Occipital lobe (tissue), 2 donors: ENCODE results near the gene IFT27. TPM values are rescaled to one million over a fixed set of nuclear protein-coding genes. Genes with fewer than 3 reads are reported as not detected.
"Not testable (repeated sequence)": the region's sequence is repeated elsewhere in the genome, so short reads cannot be mapped to it uniquely, and the experiment has no call there.

ENCODE experiments used
- DNase-seq: peaks from one replicate; lab custom pipeline; 2025; lab: John Stamatoyannopoulos, UW
- total RNA-seq: library from RNA; depleted of rRNA; stranded (reverse); fragments of >200 nt; gene quantifications from one replicate; pipeline ENCODE4 v1.2.3, GENCODE V29; 2014

IFT27 gene
- total RNA-seq, 1 donor from 2014 or later, result 16.4 TPM

DNA sequence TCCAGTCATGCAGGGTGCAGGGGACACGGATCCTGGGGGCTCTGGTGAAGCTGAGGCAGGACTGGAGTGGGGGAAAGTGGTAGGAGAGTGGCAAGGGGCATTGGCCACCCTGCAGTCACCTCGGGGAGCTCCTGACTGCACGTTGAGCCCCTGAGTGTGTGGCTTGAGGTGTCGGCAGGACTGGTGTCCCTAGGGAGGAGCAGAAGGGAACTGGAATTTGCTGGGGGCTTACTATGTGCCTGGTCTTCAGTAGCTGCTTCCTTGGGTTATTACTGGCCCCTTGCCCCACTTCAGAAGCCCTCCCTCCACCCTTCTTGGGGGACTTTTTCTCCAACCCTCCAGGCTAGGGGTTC lies 31.5 kb downstream of the IFT27 start:
- DNase-seq, result no peak

DNA sequence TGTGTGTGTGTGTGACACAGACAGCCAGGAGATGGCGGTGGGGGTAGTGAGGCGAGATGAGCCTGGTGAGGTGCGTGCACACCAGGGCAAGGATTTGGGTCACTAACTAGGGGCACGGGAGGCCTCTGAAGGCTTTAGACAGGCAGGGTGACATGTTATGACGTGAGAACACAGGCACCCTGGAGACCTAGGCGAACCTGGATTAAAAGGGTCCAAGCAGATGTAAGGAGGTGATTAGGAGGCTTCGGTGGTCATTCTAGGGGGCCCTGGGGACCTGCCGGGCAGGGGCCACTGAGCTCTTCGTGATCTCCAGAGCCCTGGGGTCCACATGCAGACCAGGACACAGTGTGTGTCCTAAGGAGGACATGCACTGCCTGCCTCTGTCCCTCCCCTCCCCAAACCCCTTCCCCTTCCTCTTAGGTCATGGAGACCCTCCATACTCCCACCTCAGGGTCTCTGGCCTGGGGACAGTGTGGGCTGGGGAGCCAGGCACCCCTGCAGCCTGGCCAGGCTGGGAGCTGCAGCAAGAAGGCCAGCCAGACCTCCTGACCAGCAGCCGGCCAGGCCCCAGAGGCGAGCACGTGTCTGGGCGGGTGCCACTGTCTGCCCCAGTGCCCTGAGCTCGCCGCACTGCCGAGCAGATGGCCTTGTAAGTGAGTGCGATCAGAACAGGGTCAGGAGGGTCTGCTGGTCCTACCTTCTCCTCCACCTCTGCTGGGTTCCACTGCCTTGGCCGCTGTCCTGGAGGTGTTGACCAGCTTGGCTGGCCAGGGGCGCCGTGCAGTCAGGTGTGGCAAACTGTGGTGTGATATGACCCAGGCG lies 32.1 kb downstream of the IFT27 start:
- no peak for DNase-seq

DNA sequence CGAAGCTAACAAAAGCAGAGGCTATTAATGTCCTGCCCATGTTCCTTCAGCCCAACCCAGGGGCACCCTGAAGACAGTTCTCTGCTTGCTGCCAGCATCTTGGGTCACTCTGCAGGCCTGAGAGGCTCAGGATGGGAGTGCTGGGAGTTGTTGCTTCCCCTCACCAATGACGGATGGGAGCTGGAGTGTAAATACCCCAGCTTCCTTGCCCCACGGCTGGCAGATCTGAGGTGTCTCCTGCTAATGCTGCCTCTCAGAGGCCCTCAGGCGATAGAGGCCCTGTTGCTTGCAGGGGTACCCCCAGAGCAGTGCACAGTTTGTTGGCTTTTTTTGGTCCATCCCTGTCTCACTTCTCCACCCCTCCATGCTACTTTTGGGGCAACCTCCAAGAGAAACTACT lies 32.9 kb downstream of the IFT27 start:
- DNase-seq, result no peak

DNA sequence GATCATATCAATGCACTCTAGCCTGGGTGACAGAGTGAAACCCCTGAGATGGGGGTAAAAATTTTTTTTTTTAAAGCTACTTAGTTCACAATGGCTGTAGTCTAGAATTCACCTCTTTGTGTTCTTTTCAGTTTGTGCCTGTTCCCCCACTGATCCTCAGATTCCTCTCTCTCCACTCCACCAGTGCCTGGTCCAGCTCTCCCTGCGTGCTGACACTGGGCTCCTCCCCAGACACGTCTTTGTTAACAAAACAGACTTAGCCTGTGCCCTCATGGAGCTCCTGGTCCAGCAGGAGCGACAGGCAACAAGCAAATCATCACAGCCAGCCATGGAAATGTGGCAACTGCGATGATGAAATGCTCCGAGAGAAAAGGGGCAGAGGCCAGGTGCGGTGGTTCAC lies 34.0 kb downstream of the IFT27 start:
- DNase-seq, result no peak

DNA sequence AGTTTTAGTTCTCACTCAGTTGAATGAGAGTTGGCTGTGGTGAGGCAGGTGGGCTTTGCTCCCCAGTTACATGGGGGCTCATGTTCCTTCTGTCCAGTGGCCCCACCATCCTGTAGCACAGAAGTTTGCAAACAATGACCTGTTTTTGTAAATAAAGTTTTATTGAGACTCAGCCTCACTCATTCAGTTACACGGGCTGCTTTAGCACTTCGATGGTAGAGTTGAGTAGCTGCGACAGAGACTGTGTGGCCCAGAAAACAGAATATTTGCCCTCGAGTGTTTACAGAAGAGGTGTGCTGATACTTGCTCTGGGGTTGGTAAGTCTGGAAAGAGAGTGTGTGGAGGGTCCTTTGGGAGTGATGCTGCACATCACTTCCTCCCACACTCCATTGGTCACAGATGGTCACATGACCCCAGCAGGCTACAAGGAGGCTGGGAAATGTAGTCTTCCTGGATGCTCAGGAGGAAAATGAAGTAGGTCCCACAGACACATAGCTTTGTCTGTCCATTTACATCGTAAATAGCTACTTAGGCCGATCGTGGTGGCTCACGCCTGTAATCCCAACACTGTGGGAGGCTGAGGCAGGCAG lies 34.6 kb downstream of the IFT27 start:
- no peak for DNase-seq

DNA sequence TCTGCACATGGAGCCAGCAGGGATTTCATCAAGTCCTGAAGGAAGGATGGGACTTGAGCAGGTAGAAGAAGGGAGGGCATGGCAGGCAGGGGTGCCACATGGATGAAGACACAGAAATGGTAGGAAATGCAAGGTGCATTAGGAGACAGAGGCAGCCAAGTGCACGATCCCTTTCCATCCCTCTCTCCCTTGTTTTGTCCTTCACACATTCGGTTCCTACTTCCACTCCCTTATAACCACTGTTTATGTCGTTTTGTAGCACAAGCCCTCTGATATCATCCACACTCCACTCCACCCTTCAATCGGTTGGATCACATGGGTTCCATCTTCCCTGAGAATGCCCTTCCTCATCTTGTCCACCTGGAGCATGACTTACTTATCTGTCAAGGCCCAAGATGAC lies 35.2 kb downstream of the IFT27 start:
- no peak for DNase-seq

DNA sequence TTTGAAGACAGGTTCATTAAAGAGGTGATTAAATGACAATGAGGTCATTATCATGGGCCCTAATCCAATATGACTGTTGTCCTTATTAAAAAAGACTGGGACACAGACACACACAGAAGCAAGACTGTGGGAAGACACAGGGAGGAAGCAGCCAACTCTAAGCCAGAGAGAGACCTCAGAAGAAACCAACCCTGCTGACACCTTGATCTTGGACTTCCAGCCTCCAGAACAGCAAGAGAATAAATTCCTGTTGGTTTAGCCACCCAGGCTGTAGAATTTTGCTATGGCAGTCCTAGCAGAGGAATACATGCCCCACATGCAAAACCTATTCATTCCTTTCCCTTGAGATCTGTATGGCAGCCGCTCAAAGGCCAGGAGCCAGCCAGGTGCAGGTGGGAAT lies 36.7 kb downstream of the IFT27 start:
- DNase-seq, result no peak

DNA sequence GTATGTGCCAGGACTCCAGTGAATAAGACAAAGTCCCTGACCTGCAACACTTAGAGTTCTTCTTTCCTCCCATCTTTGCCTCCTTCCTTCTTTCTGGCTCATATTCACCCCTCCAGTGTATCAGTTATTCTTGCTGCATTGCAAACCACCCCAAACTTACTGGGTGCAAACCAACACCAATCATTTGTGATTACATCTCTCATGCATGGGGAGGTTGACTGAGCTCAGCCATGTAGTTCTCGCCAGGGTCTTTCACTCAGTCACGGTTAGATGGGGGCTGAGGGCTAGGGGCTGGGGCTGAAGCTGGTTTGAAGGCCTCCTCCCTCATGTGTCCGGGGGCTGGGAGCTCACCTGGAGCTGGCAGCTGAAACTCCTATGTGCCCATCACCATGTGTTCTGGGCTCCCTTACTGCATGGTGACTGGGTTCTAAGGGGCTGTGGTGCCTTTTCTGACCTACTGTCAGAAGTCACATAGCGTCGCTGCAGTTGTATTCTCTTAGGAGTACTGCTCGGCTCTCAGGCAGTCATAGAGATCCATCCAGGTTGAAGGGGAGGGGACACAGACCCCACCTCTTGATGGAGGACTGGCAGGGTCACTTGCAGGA lies 37.4 kb downstream of the IFT27 start:
- no peak for DNase-seq

DNA sequence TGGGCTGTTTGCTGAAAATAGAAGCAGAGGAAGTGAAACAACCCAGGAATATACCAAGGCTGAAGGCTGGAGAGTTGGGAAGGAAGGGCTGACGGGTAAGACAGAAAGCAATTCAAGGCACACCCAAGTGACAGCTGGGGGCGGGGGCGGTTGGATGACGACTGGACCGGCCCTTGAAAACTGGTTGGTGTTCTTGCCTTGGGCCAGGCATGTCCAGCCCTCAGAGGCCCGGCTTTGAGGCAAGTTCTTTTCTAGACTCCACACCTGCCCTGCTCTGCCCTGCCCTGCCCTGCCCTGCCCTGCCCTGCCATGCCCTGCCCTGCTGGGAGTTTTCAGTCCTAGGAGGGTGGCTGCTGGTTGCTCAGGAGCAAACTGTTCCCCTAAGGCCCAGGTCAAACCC lies 38.1 kb downstream of the IFT27 start:
- no peak for DNase-seq

DNA sequence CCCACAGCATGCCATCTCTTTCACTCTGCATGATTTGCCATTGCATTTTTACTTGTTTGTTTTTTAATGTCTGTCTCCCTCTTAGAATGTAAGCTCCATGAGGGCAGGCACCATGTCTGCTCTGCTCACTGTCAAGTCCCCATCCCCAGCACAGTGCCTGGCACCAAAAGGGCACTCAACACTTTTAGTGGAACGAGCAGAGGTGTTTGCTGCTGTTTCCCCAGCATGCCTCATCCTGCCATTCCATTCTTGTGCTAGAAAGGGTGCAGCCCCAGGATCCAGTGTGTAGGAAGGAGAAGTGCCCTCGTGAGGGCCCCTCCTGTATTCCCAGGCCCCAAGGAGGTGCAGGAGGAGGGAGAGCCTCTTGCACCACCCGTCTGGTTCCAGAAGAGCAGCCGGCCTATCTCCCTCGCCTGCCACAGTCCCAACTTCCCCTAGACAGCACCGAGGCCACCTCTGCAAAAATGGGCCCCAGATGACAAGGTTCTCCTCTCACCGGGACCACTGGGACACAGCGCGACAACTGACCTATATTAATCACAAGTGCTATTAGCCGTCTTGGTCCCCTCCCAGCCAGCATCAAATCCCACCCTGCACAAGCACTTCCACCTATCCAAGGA lies 39.1 kb downstream of the IFT27 start:
- DNase-seq, result no peak

DNA sequence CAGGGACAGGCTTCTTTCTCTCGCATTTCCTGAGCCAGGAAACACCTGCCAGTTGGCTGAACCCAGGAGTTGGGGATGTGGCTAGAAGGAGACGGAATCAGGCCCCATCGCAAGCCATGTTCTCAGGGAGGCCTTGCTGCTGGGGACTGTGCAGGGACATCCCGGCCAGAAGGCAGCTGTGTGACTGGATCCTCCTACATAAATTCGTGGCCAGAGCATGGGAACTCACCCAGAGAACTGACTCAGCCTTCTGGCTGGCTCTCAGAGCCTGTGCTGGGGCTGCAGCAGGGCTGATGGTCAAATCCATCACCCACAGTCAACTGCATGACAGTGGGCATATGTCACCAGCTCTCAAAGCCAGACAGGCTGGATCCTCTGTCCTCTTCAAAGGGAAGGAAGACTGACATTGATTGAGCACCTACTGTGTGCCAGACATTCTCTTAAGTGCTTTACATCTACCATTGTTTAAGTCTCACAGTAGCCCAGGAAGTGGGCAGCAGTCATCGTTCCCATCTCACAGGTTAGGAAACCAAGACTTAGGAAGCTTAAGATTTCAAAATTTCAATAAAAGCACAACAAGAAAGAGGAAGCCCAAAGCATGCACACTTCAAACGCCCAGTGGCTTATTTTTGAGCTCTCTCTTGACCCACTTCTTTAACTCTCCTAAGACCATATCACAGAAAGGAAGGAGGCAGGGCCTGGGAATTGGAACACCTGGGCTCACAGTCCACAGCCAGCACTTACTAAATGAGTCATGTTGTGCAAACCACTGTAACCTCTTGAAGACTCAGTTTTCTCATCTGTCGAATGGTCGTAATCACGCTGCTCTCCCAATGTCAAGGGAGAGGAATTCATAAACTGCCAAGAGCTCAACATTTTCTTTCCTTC lies 41.5 kb downstream of the IFT27 start:
- peak; percentile 45 for DNase-seq

DNA sequence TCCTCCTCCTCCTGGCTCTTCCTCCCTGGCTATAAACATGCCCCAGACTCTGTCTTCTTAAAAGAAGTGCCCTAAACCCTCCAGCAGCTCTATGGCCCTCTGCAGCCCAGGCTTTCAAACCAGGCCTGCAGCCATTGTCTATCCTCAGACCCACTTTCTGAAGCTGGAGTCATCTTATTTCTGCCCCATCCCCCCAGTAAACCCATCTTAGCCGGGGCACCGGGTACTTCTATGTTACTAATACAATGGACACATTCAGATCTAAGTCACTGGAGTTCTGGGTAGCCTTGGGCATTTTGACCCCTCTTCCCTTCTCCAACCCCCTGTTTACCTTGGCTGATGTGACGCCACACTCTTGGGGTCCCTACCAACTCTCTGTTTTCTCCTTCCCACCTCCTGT lies 42.6 kb downstream of the IFT27 start:
- no peak for DNase-seq

DNA sequence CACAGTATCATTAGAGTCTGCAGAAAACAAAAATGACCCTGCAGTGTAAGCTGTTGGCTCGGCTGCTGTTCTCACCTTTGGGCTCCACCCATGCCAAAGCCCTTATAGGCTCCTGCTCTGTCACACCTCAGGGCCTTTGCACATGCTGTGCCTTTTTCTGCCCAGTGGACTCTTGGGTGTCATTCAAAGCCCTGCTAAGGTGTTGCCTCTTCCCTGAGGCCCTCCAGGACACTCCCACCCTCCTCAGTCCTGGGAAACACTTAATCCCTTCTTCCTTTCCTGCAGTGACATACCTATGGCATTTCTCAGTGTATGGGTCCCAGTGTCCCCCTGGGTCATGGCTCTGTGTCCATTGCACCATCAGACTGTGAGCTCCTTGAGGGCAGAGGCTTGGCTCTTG lies 43.3 kb downstream of the IFT27 start:
- DNase-seq, result no peak

DNA sequence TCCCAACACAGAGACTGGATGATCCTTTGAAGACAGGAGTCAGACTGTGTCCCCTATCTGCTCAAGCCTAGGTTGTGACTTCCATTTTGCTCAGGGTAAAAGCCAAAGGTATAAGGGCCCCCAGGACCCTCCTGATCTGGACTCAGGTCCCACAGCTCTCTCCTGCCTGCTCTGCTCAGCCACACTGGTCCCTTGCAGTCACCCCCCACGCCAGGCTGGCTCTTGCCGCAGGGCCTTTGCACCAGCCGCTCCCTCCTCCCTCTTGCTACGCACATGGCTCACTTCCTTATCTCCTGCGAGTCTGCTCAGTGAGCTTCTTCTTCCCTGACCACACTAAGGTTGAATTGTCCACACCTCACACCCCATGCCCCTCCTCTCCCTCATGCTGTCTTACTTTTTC lies 44.0 kb downstream of the IFT27 start:
- no peak for DNase-seq

DNA sequence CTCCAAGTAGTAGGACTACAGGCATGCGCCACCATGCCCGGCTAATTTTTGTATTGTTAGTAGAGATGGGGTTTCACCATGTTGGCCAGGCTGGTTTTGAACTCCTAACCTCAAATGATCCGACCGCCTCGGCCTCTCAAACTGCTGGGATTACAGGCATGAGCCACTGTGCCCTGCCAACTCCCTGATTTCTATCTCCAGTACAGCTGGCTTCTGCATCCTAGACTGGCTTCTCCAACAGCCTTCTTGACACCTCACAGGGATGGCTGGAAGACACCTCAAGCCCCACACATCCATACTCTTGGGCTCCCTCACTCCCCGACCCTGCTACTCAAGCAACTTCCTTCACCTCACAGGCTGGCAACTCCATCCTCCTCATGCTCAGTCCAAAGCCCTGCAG lies 44.6 kb downstream of the IFT27 start:
- DNase-seq, result not testable (repeated sequence)

DNA sequence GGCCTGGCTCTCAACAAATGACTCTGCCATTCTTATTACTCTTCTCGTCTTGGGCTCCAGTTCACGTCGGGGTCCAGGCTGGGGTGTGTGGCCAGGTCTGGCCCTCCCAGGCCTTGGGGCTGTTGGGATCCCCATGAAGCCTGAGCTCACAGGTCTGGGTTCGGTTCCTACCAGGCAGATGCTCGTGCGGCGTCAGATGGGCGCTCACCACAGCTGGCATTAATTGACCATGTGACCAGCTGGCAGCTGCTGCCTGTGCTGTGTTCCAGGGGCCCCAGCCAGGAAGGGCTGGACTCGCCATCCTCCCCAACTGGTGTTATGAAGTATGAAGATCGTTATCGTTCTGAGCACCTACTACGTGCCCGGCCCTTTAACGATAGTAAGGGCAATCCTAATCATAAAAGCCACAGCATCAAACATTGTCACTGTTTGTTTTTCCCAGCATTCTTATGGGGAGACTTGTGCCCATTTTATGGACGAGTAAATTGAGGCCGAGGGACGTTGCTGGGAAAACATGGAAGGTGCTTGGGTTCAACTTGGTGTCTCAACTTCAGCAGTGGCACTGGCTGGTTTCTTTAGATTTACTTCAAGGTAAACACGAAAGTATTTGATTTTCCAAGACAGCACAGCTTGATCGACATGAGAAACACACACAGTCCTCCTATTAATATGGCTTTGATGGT lies 45.6 kb downstream of the IFT27 start:
- DNase-seq, result no peak

DNA sequence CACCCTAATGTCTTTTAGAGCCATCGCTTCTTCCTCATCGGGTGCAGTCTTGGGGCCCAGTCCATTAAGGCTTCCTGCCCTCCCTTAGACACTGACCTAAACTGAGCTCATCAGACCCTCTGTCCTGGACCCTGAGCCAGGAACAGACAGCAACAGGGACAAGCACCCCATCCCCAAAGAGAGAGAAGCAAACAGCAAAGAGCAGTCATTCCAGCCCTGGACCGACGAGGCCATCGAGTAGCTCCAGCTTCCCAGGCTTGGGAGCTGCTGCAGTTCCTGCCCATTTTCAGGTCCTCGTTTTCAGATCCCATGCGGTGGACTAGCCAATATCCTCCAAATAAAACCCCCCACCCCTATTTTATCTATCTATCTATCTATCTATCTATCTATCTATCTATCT lies 46.6 kb downstream of the IFT27 start:
- no peak for DNase-seq

DNA sequence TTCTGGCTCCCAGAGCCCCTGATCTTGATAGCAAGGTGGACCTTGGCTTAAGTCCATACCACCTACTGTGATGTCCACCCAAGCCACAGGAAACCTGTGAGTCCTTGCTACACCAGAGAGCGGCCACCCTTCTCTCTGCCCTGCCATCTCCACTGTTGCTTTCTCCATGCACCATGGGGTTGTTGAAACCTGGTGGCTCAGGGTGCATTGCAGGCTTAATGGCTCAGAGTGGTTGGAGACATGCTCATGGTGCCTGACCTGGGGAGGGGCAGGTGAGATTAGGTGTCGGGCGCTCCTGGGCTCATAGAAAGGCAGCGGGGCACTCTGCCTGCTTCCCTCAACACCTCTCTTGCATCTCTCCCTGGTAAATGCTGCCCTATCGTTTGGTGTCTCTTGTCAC lies 47.4 kb downstream of the IFT27 start:
- DNase-seq, result no peak

DNA sequence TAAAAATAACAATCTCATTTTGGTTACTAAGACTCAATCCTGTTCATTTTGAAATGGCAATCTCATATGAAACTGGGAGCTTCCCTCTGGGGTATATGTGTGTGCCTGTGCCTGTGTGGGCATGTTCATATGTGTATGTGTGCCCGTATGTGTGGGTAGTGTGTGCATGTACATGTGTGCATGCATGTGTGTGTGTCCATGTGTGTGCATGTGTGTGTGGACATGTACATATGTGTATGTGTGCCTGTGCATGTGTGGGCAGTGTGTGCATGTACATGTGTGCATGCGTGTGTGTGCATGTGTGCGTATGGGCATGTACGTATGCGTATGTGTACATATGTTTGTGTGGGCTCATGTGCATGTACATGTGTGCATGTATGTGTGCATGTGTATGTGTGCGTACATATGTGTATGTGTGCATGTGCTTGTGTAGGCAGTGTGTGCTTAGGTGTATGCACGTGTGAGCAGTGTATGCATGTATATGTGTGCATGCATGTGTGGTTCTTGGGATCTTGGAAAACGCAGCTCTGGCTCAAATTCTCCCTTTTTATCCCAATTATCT lies 47.9 kb downstream of the IFT27 start:
- DNase-seq, result no peak

DNA sequence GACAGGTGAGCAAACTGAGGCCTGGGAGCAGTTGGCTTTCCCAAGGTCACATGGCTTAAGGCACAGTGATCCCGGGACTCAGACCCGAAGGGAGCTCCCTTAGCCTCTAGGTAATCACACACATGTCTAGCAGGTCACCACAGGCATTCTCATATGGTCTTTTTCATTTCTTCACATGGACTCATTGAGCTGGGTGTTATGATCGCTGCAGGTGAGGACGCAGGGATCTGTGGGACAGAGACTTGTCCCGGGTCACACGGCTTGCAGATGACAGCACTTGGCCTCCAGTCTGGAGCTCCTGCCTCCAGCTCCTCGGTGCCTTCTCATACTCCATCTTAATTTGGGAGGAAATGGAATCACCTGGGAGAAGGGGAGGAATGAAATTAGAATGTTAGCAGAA lies 48.8 kb downstream of the IFT27 start:
- no peak for DNase-seq

DNA sequence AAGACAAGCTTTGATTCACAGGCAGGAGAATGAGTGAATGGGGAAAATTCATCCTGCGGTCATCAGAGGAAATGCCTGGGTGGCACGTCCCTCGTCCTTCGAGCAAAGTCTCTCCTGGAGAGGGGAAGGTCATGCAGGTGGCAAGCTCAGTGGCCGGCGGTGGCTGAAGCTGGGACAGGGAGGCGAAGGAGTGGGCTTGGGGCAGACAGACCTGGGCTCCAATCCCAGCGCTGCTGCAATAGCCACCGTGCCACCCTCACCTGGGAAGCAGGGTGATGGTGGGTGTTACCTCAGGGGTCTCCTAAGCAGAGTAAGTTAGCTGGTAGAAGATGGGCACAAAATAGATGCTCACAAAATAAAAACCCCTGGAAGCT lies 49.9 kb downstream of the IFT27 start:
- no peak for DNase-seq
